CD14-positive monocyte (primary cell): ENCODE data around the gene SMPD3. TPM values are rescaled to one million over a fixed set of nuclear protein-coding genes. Genes with fewer than 3 reads are reported as not detected.
A peak's percentile ranks its signal among the peaks of the same experiment; 100 is the strongest.

ENCODE experiments used
- DNase-seq, 3 donors: peaks; one replicate each; pipeline ENCODE4 v3.0.0-alpha.2; 2011 to 2022
- H2AFZ ChIP-seq: 2 replicates; pipeline ENCODE4 v1.6.0; 2012; ENCODE audit warnings: mild to moderate bottlenecking, low read depth, low read length, inconsistent platforms; ENCODE audit not compliant: insufficient read depth, poor library complexity, severe bottlenecking
- H3K27ac ChIP-seq, 2 donors: 1 replicate in 1 of 2; 2 replicates in 1 of 2; pipeline ENCODE4 v1.5.1; 2012 to 2013; ENCODE audit warnings: low read length in 2 of 2, control low read depth in 1 of 2, inconsistent platforms in 1 of 2, low read depth in 1 of 2, mild to moderate bottlenecking in 1 of 2
- H3K27me3 ChIP-seq, 2 donors: one replicate each; pipeline versions ENCODE4 v1.6.0 to v1.6.1; 2011 to 2013; ENCODE audit warnings: low read length in 2 of 2; ENCODE audit not compliant: control insufficient read depth in 2 of 2, insufficient read depth in 2 of 2
- H3K36me3 ChIP-seq, 2 donors: replicated peaks in 1 of 2; 1 replicate in 1 of 2; 2 replicates in 1 of 2; pipeline versions ENCODE4 v1.5.1 to v1.6.1; 2012 to 2013; ENCODE audit warnings: low read length in 2 of 2, control low read depth in 1 of 2, inconsistent platforms in 1 of 2, mild to moderate bottlenecking in 1 of 2; ENCODE audit not compliant: insufficient read depth in 2 of 2, control insufficient read depth in 1 of 2
- H3K4me1 ChIP-seq, 2 donors: 1 replicate in 1 of 2; 2 replicates in 1 of 2; pipeline versions ENCODE4 v1.5.1 to v1.6.1; 2012 to 2013; ENCODE audit warnings: low read length in 2 of 2, control low read depth in 1 of 2, inconsistent platforms in 1 of 2, mild to moderate bottlenecking in 1 of 2, moderate library complexity in 1 of 2; ENCODE audit not compliant: insufficient read depth in 2 of 2, control insufficient read depth in 1 of 2
- H3K4me2 ChIP-seq: replicated peaks from 2 replicates; pipeline ENCODE3; 2012; ENCODE audit warnings: low read length, moderate library complexity, mild to moderate bottlenecking; ENCODE audit not compliant: poor library complexity, severe bottlenecking; ENCODE audit errors: extremely low read depth
- H3K4me3 ChIP-seq, 3 experiments: fragments of 200-600 bp in 1 of 3; sonication (generic) in 1 of 3; replicated peaks in 1 of 3; 1 replicate in 2 of 3; 2 replicates in 1 of 3; pipeline ENCODE4 v1.5.1; 2011 to 2013; ENCODE audit warnings: low read length in 3 of 3, mild to moderate bottlenecking in 3 of 3, control low read depth in 2 of 3, low read depth in 2 of 3, inconsistent platforms in 1 of 3, moderate library complexity in 1 of 3
- H3K79me2 ChIP-seq: 2 replicates; pipeline ENCODE4 v1.6.0; 2012; ENCODE audit warnings: mild to moderate bottlenecking, control low read depth, inconsistent platforms, low read length, moderate library complexity; ENCODE audit not compliant: insufficient read depth
- H3K9ac ChIP-seq: 2 replicates; pipeline ENCODE4 v1.6.0; 2017; ENCODE audit warnings: low read length, mild to moderate bottlenecking; ENCODE audit not compliant: insufficient read depth, poor library complexity, severe bottlenecking
- H3K9me3 ChIP-seq, 2 donors: replicated peaks in 1 of 2; 1 replicate in 1 of 2; 2 replicates in 1 of 2; pipeline versions ENCODE4 v1.5.1 to v1.6.1; 2012 to 2013; ENCODE audit warnings: low read length in 2 of 2, control low read depth in 1 of 2; ENCODE audit not compliant: control insufficient read depth in 1 of 2, insufficient read depth in 1 of 2
- H4K20me1 ChIP-seq: 2 replicates; pipeline ENCODE4 v1.6.0; 2012; ENCODE audit warnings: mild to moderate bottlenecking, low read length, control low read depth, moderate library complexity; ENCODE audit not compliant: insufficient read depth
- H3K27ac Mint-ChIP-seq, 7 donors: one replicate each; pipeline ENCODE4 v1.8.0; 2020; ENCODE audit warnings: mild to moderate bottlenecking in 7 of 7, mixed read lengths in 7 of 7, moderate library complexity in 6 of 7, inconsistent platforms in 2 of 7
- H3K27me3 Mint-ChIP-seq, 3 donors: one replicate each; pipeline ENCODE4 v1.8.0; 2021 to 2022; ENCODE audit warnings: low read depth in 3 of 3, mild to moderate bottlenecking in 3 of 3, mixed read lengths in 3 of 3, moderate library complexity in 3 of 3, inconsistent platforms in 1 of 3
- H3K36me3 Mint-ChIP-seq, 2 donors: one replicate each; pipeline ENCODE4 v1.8.0; 2020; ENCODE audit warnings: mixed read lengths in 2 of 2, inconsistent platforms in 1 of 2, mild to moderate bottlenecking in 1 of 2
- H3K4me1 Mint-ChIP-seq: one replicate; pipeline ENCODE4 v1.8.0; 2020; ENCODE audit warnings: mild to moderate bottlenecking, mixed read lengths
- H3K4me3 Mint-ChIP-seq, 2 donors: one replicate each; pipeline ENCODE4 v1.8.0; 2020; ENCODE audit warnings: mild to moderate bottlenecking in 2 of 2, mixed read lengths in 2 of 2, moderate library complexity in 1 of 2
- H3K9me3 Mint-ChIP-seq, 7 donors: one replicate each; pipeline ENCODE4 v1.8.0; 2020 to 2022; ENCODE audit warnings: mixed read lengths in 7 of 7, mild to moderate bottlenecking in 6 of 7, moderate library complexity in 6 of 7, inconsistent platforms in 2 of 7
- CTCF ChIP-seq: fragments of 200-600 bp; IDR thresholded peaks from one replicate; pipeline ENCODE4 v1.8.0; 2022; ENCODE audit warnings: antibody characterized with exemption, mild to moderate bottlenecking
- WGBS: methylation state at CpG from one replicate; pipeline ENCODE4 v1.1.5; 2013; ENCODE audit warnings: missing lambda C conversion rate; ENCODE audit not compliant: insufficient coverage; 5-methylcytosine and 5-hydroxymethylcytosine counted together
- intact Hi-C, 2 donors: fragments of 100-400 bp; cut with micrococcal nuclease; formaldehyde crosslinking; loops; one replicate each; pipeline versions ENCODE4 v1.15.0 to v1.15.1; 2023
- polyA plus RNA-seq, 3 donors: library from polyadenylated mRNA; depleted of rRNA in 1 of 3; unstranded in 2 of 3; stranded (reverse) in 1 of 3; fragments of 300-500 nt in 2 of 3; fragments of >200 nt in 1 of 3; fragmentation: Illumina TruSeq in 2 of 3; gene quantifications; 1 replicate in 2 of 3; 2 replicates in 1 of 3; pipeline ENCODE4 v1.2.3, GENCODE V29; 2012 to 2021

The SMPD3 gene
- polyA plus RNA-seq, 3 donors: 0.40 to 1.1 (median 0.51) TPM

- Histone ChIP-seq H3K27ac (no peak overlapping the region), H3K4me1 (no peaks in the 10 kb centered on the region), H3K4me2 (no peak overlapping the region), H3K4me3 (no peak overlapping the region), H3K79me2 (no peaks in the 10 kb centered on the region), H3K9ac (no peak overlapping the region), H3K9me3 (no peaks in the 10 kb centered on the region), H3K27me3 (no peaks in the 10 kb centered on the region), H3K36me3 (no peaks in the 10 kb centered on the region), H4K20me1 (no peaks in the 10 kb centered on the region), H2AFZ (no peak overlapping the region)
- Mint-ChIP-seq H3K9me3 (no peaks in the 10 kb centered on the region), H3K27ac (peak overlapping the region in 1 of 7 donors; percentile 31), H3K27me3 (peaks cover 0 to 9% (median 4%) of the 10 kb centered on the region in 3 donors), H3K4me1 (no peaks in the 10 kb centered on the region), H3K4me3 (no peak overlapping the region), H3K36me3 (no peaks in the 10 kb centered on the region)
- intact Hi-C loops: no loop called here
- DNase-seq: no peak
- TF ChIP-seq CTCF: no peak
- 85% methylated on average over 10 of the region's 13 CpGs for WGBS
Observed at GRCh38 chr16:68401871-68402747, 46.2 kb downstream of the SMPD3 start.

- Mint-ChIP-seq H3K4me1 (no peaks in the 10 kb centered on the region), H3K27me3 (peaks cover under 1 to 9% (median 5%) of the 10 kb centered on the region in 3 donors), H3K27ac (no peak overlapping the region), H3K36me3 (no peaks in the 10 kb centered on the region), H3K9me3 (no peaks in the 10 kb centered on the region), H3K4me3 (no peak overlapping the region)
- intact Hi-C loops: no loop called here
- Histone ChIP-seq H3K9ac (no peak overlapping the region), H3K9me3 (no peaks in the 10 kb centered on the region), H4K20me1 (no peaks in the 10 kb centered on the region), H2AFZ (no peak overlapping the region), H3K79me2 (no peaks in the 10 kb centered on the region), H3K4me3 (no peak overlapping the region), H3K4me2 (no peak overlapping the region), H3K27ac (no peak overlapping the region), H3K4me1 (no peaks in the 10 kb centered on the region), H3K36me3 (no peaks in the 10 kb centered on the region), H3K27me3 (no peaks in the 10 kb centered on the region)
- 74% methylated on average over 5 of the region's 5 CpGs for WGBS
- TF ChIP-seq CTCF: no peak
- DNase-seq: no peak
Observed at GRCh38 chr16:68400924-68401460, 47.3 kb downstream of the SMPD3 start.
